PFSK-1 (cell line): ENCODE data around the gene DCAF5.

Experiments used
- FOXP2 ChIP-seq: optimal IDR thresholded peaks from 2 replicates; pipeline ENCODE3; 2011; ENCODE audit warnings: borderline replicate concordance, control low read depth, inconsistent platforms; ENCODE audit not compliant: insufficient read depth; ENCODE audit errors: extremely low read length, extremely low read depth
- SIN3A ChIP-seq: IDR thresholded peaks from 2 replicates; pipeline ENCODE4 v1.6.1; 2012; ENCODE audit warnings: mild to moderate bottlenecking, low read length, moderate library complexity, borderline replicate concordance; ENCODE audit not compliant: insufficient read depth
- TAF1 ChIP-seq: IDR thresholded peaks from 2 replicates; pipeline ENCODE4 v1.6.1; 2012; ENCODE audit warnings: low read length, control low read depth, borderline replicate concordance; ENCODE audit not compliant: insufficient read depth
- TF ChIP-seq, protein P1 (sequence below), 2 experiments: IDR thresholded peaks; 2 replicates each; pipeline versions ENCODE4 v1.6.1 to v1.8.0; 2011 to 2012; ENCODE audit warnings: low read depth in 2 of 2, low read length in 2 of 2, control low read depth in 1 of 2, inconsistent platforms in 1 of 2, mild to moderate bottlenecking in 1 of 2, moderate library complexity in 1 of 2; ENCODE audit not compliant: insufficient read depth in 1 of 2

DNA sequence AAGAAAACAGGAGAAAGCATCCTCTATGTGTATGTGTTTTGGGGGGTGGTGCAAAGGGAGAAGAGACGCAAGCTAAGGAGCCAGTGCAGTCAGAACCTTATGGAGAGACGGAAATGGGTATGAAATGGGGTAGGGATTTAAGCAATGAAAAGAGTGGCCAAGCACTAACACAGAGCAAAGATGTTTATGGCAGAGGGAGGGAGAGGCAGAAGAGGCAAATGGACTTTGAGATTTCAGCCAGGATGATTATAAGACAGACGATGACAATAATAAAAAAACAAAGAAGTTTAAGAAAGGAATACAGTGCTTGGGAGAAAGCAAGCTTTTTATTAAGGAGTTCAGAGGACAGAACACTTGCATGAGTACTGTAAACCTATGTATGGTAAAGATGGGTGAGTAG is 44.6 kb downstream of the DCAF5 start:
- no peak for TF ChIP-seq TAF1
- TF ChIP-seq SIN3A = no peak
- TF ChIP-seq, protein P1, sequence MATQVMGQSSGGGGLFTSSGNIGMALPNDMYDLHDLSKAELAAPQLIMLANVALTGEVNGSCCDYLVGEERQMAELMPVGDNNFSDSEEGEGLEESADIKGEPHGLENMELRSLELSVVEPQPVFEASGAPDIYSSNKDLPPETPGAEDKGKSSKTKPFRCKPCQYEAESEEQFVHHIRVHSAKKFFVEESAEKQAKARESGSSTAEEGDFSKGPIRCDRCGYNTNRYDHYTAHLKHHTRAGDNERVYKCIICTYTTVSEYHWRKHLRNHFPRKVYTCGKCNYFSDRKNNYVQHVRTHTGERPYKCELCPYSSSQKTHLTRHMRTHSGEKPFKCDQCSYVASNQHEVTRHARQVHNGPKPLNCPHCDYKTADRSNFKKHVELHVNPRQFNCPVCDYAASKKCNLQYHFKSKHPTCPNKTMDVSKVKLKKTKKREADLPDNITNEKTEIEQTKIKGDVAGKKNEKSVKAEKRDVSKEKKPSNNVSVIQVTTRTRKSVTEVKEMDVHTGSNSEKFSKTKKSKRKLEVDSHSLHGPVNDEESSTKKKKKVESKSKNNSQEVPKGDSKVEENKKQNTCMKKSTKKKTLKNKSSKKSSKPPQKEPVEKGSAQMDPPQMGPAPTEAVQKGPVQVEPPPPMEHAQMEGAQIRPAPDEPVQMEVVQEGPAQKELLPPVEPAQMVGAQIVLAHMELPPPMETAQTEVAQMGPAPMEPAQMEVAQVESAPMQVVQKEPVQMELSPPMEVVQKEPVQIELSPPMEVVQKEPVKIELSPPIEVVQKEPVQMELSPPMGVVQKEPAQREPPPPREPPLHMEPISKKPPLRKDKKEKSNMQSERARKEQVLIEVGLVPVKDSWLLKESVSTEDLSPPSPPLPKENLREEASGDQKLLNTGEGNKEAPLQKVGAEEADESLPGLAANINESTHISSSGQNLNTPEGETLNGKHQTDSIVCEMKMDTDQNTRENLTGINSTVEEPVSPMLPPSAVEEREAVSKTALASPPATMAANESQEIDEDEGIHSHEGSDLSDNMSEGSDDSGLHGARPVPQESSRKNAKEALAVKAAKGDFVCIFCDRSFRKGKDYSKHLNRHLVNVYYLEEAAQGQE (IDR thresholded peaks at IDR 0.05; ENCODE audit: insufficient read depth in 1 of 2, low read depth in 2 of 2, low read length in 2 of 2) = no peak
- no peak for TF ChIP-seq FOXP2
